ENCODE results near the gene PPM1M. TPM values are rescaled to one million over a fixed set of nuclear protein-coding genes. Genes with fewer than 3 reads are reported as not detected.
A peak's percentile ranks its signal among the peaks of the same experiment; 100 is the strongest.
"Not testable (repeated sequence)": the region's sequence is repeated elsewhere in the genome, so short reads cannot be mapped to it uniquely, and the experiment has no call there.

Gene PPM1M
- total RNA-seq, 1 donor from 2014 or later = 8.9 TPM

GRCh38 chr3:52256622-52257021 lies 11.1 kb downstream of the PPM1M start:
- DNase-seq (ENCODE audit: low spot score) = no peak
- intact Hi-C loops (cut with DNase I) = no loop called here

GRCh38 chr3:52257911-52258310 lies 12.4 kb downstream of the PPM1M start:
- no peak for DNase-seq (ENCODE audit: low spot score)
- intact Hi-C loops (cut with DNase I) = no loop called here

- DNase-seq (ENCODE audit: low spot score) = no peak
- intact Hi-C loops (cut with DNase I) = no loop called here
Observed at GRCh38 chr3:52259035-52259434, 13.5 kb downstream of the PPM1M start.

- DNase-seq (ENCODE audit: low spot score) = no peak
- intact Hi-C loops (cut with DNase I) = no loop called here
Observed at GRCh38 chr3:52259448-52259847, 13.9 kb downstream of the PPM1M start.

GRCh38 chr3:52262447-52262846 lies 16.9 kb downstream of the PPM1M start:
- no peak for DNase-seq (ENCODE audit: low spot score)
- intact Hi-C loops (cut with DNase I) = no loop called here

GRCh38 chr3:52265387-52265786 lies 19.8 kb downstream of the PPM1M start:
- intact Hi-C loops (cut with DNase I) = no loop called here
- DNase-seq (ENCODE audit: low spot score) = no peak

GRCh38 chr3:52268036-52268435 lies 22.5 kb downstream of the PPM1M start:
- intact Hi-C loops (cut with DNase I) = no loop called here
- DNase-seq (ENCODE audit: low spot score) = no peak

- no peak for DNase-seq (ENCODE audit: low spot score)
- intact Hi-C loops (cut with DNase I) = no loop called here
Observed at GRCh38 chr3:52269776-52270175, 24.2 kb downstream of the PPM1M start.

- intact Hi-C loops (cut with DNase I) = no loop called here
- DNase-seq (ENCODE audit: low spot score) = no peak
Observed at GRCh38 chr3:52270252-52270754, 24.7 kb downstream of the PPM1M start.

- DNase-seq (ENCODE audit: low spot score); intact Hi-C loops (cut with DNase I): not testable (repeated sequence)
Observed at GRCh38 chr3:52272172-52272571, 26.6 kb downstream of the PPM1M start.

GRCh38 chr3:52272831-52273230 lies 27.3 kb downstream of the PPM1M start:
- DNase-seq (ENCODE audit: low spot score) = no peak
- intact Hi-C loops (cut with DNase I) = no loop called here

- intact Hi-C loops (cut with DNase I); DNase-seq (ENCODE audit: low spot score): not testable (repeated sequence)
Observed at GRCh38 chr3:52274781-52275180, 29.2 kb downstream of the PPM1M start.

- intact Hi-C loops (cut with DNase I) = no loop called here
- DNase-seq (ENCODE audit: low spot score) = peak; percentile 88
Observed at GRCh38 chr3:52277071-52277964, 31.8 kb downstream of the PPM1M start.

- DNase-seq (ENCODE audit: low spot score) = peak; percentile 86
- intact Hi-C loops (cut with DNase I) = loop anchor here (2.0 kb wide), 1 partner anchor 43 kb away; no protein-coding TSS in a partner anchor
Observed at GRCh38 chr3:52277972-52278509, 32.5 kb downstream of the PPM1M start.

GRCh38 chr3:52278510-52279069 lies 33.0 kb downstream of the PPM1M start, which contains the start of gene WDR82:
TSS of gene WDR82 (minus strand) at chr3:52278649. CDS start at chr3:52278361, 288 bp downstream.
- DNase-seq (ENCODE audit: low spot score) = peak; percentile 99
- intact Hi-C loops (cut with DNase I) = loop anchor here (2.0 kb wide), 1 partner anchor 44 kb away; no protein-coding TSS in a partner anchor

- DNase-seq (ENCODE audit: low spot score) = no peak
- intact Hi-C loops (cut with DNase I) = loop anchor here (2.0 kb wide), 1 partner anchor 45 kb away; no protein-coding TSS in a partner anchor
Observed at GRCh38 chr3:52279596-52279995, 34.0 kb downstream of the PPM1M start.

- intact Hi-C loops (cut with DNase I) = no loop called here
Observed at GRCh38 chr3:52280050-52280461, 34.5 kb downstream of the PPM1M start.

GRCh38 chr3:52281981-52282801 lies 36.6 kb downstream of the PPM1M start:
- intact Hi-C loops (cut with DNase I) = no loop called here

More at GRCh38 chr3:52280050-52280461, 34.5 kb downstream of the PPM1M start:
- no peak for DNase-seq (ENCODE audit: low spot score)

GRCh38 chr3:52283306-52283705 lies 37.7 kb downstream of the PPM1M start:
- no peak for DNase-seq (ENCODE audit: low spot score)
- intact Hi-C loops (cut with DNase I) = no loop called here

More at GRCh38 chr3:52281981-52282801, 36.6 kb downstream of the PPM1M start:
- no peak for DNase-seq (ENCODE audit: low spot score)

All from cardiac septum (tissue), 1 donor.